Measurements from ENCODE around the gene VAPA.

Gene VAPA

GRCh38 chr18:9915291-9916076 is 1.7 kb downstream of the VAPA start:
- no peak for DNase-seq (ENCODE audit: low spot score)

DNA sequence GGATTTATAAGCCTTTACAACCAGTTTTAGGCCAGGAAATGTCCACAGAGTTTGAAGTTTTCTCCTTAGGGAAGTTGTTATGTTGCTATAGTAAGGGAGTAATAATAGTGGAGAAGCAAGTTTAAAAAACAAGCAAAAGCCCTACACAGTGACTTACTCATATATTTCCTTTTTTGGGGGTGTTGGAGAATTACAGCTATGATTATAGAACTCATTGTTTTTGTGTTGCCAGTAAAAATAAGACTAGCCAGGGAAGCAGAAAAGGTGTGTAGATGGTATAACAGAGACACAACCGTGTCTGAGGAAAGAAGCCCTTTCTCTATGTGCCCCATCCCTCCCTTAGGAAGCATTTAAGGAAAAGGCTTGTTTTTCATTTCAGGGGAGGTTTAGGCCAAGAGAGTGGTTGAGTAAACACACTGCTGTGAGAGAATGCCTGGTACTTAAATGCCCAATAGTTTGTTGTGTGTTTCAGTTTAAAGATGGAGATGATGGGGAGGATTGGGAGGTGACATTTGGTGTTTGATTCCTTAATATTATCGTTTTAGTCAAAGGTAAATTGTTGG is 2.3 kb downstream of the VAPA start:
- DNase-seq (ENCODE audit: low spot score): no peak

DNA sequence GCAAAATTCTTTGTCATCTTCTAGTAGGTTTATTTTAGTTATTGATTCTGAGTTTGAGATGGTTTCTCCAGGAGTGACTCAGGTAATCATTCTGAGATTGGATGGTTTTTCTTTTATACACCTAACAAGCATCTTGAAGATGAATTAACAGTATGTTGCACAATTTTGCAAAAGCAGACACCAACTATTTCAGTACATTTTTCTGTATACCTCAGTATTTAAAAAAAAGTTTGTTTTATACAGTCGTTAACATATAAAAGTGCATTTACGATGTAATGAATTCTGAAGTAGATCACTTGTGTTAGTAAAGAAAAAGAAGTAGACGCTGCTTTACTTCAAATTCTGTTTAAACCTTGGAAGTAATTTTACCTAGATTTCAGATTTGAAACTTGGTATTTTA is 3.0 kb downstream of the VAPA start:
- DNase-seq (ENCODE audit: low spot score): no peak

- DNase-seq (ENCODE audit: low spot score): peak; percentile 73
Measured at GRCh38 chr18:9918016-9918680, 4.3 kb downstream of the VAPA start.

DNA sequence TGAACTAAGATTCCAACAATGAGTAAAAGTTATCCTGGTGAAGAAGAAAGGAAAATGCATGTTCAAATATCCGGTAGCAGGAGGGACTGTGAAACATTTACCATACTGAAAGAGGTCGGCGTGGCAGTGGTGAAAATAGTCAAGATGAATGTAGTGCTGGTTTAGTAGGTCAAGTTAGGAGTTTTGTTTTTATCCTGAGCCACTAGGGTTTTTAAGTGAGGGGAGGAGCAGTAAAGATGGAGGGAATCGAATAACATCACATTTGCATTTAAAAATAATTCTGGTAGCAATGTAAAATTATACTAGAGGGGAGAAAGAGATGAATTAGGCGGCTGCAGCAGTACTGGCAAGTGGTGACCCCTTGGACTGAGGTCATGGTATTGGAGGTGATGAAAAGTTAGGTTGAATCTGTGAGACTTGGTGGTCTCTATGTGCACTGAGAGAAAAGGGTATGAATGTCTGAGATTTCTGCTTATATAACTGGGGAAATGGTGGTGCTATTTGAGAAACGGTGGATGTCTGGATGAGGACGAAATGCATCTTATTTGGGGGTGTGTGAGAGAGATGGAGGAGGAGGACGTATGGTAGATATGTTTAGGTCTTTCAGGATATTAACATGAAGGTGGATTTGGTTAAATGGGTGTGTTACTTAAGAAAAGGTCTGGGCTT is 5.9 kb downstream of the VAPA start:
- no peak for DNase-seq (ENCODE audit: low spot score)

DNA sequence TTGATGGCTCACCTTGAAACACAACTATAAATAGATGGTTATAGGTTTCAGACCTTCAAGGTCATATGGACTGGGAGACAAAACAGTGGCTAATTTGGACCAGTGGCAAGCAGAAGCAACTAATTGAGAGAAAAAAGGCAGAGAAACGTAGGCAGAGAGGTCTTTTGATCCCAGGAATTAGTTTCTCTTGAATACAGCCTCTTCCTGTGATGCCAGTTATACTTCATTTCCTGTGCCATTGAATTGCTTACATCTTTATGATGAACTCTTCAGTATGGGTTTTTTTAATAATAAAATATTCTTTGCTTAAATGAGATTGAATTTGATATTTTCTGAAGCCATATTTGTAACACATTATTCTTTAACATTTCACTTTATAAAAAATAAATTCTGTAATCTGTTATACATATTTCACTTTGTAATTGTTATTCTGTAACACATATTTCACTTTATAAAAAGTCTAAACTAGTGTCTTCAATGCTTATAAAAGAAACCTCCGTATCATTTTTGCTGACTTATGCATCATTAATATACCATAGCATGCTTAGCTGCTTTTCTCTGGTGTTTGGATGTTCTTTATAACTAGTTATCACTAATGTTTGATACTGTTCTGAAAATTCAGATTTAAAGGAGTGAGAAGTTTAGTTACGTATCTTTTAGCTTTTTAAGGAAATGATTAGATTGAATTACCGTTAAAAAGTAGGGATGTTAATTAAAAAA is 8.9 kb downstream of the VAPA start:
- DNase-seq (ENCODE audit: low spot score): no peak

DNA sequence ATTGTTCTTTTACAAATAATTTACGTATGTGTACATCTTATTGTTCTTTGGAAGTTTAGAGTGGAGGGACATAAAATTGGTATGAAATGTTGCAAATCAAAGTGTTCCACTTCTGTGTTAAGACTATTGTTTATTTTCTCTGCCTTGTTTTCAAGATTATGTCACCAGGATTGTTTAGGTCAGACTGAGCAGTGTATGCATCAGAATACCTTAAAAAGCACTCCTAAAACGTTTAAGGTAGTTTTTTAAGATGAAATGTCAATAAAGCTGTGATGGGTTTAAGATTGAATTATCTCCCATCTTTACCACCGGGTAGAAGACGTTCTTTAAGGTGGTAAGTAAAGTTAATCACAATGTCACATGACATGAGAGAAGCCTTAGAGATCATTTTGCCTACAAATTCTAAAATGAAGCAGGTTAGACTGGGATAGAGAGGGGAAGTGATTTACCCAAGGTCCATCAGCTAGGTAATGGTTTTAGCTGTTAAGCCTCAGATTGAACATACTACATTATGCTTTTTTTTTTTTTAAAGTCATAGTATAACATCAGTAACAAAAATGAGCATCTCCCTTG is 10.6 kb downstream of the VAPA start:
- no peak for DNase-seq (ENCODE audit: low spot score)

DNA sequence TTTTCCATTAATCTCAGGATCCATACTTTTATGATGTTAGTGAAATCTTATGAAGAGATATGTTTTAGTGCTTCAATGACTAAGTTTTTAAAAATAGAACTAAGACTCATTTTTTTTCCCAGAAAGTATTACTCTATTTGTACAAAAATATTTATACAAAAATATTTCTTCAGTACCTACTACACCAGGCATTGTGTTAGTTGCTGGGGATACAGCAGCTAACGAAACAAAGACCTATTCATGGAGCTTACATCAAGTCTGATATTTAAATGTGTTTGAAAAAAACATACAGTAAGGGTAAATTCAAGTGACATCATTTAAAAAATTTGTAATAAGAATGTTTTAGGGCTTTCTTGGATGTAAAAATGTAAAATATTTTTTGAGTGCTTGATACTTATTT is 11.6 kb downstream of the VAPA start:
- DNase-seq (ENCODE audit: low spot score): no peak

DNA sequence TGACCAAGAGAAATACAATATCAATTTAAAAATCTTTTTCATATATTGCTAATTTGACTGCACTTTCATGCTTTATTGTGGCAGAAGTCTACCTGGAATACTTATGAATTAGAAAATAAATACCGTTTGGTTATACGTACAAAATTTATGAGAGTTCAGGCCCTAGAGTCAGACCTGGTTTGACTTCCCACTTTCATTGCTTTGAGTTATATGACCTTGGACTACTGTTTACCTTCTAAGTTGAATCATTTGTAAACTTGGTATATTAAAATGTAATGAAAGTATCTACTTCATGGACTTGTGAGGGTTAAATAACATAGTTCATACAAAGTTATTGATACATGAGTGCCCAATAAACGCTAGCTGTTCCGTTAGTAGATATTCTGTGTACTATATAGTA is 12.0 kb downstream of the VAPA start:
- DNase-seq (ENCODE audit: low spot score): no peak

DNA sequence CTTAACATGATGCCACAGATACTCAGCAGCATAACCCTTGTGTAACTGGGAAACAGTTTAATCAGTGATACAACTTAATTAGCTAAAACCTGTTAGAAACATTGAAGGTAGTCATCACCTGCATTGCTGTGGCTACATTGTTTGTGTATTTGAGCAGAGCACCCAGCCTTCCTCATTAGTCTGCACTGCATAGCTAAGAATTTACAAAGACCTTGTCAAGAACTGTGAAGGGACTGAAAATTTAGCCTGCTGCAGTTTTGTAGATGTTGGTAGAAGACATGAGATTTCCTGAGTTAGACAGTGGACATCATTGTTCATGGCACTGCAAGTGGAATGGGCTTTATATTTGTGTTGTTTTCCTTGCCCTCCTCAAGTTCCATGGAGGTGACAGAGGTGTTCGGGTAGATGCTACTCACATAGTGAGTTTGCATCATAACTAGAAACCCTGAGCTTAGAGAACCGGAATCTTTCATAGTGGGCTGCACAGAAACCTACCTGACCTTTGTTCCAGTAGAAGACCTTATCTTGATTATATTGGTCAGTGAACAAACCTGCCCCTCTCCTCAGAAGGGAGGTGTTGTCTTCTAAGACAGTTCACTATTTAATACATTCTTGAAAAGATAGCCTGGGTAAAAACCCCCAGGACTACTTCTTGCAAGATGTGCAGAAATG is 12.5 kb downstream of the VAPA start:
- no peak for DNase-seq (ENCODE audit: low spot score)

- DNase-seq (ENCODE audit: low spot score): no peak
Measured at GRCh38 chr18:9926977-9927376, 13.2 kb downstream of the VAPA start.

DNA sequence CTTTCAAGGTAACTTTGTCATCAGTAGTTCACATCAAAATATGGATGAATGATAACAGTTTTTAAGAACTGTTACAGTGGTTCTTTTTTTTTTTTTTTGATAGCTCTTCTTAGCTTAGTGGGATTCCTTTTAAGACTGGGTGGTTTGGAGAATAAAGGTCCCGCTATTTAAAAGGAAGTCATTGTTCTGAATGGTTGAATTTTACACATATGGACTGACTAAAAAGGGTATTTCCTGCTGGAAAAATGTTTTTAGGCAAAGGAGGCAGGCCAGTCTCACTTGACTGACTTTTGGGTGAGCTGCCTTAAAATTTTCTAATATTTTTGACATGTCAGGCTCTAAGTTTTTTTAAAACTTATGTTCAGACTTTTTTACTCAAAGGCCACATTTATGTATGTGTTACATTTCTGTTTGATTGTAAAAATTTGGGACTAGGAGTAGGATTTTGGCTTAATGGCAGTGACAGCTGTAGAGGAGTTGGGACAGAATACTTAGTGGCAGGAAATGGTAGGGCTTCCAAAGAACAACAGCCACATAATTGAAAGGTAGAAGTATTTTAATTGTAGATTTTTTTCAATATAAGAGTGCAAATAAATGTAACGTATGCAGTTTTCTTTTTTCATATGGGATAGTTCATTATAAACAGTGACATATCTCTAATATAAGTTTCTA is 13.7 kb downstream of the VAPA start:
- DNase-seq (ENCODE audit: low spot score): no peak

- no peak for DNase-seq (ENCODE audit: low spot score)
Measured at GRCh38 chr18:9928646-9929259, 14.9 kb downstream of the VAPA start.

DNA sequence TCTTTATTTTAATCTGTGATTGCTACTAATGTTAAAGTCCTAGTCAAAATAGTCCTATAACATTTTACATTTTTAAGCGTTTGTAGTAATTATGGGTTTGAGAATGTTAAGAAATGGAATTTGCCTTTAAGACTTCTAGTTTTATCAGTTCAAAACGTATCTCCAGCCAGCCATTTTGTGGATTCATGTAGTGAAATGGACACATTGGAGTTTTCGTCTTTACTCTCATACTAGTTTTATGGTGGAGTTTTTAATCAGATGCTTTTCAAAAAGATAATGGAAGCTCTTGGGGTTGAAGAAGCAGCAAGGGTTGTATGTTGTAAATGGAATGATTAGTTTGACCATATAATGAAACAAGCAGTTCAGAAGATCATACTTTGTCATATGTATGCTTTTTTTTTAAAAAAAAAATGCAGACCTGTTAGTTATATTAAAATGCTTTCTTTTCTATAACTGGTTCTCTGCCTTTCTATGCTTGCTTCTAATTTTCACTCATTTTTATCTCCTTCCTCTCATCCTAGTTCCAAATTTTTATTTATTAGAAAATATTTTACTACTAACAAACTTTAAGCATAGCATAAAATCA is 16.6 kb downstream of the VAPA start:
- DNase-seq (ENCODE audit: low spot score): no peak

DNA sequence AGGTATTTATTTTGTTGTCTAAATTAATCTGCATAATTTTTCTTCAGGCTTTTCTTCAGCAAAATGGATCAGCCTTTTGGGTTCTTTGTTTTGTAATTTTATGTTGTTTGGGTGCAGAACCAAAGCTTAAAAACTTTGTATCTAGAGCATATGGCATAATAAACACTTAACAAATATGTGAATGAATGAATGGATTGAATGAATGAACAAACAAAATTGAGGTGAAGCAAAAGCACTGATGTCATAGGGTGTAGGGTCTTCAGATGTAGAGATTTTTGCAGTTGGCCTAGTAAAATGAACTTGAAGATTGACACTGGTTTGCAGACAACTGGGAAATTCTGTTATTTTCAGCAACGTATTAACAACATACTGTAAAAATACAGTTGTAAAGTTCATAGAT is 17.3 kb downstream of the VAPA start:
- no peak for DNase-seq (ENCODE audit: low spot score)

- no peak for DNase-seq (ENCODE audit: low spot score)
Measured at GRCh38 chr18:9931678-9932077, 17.9 kb downstream of the VAPA start.

- DNase-seq (ENCODE audit: low spot score): no peak
Measured at GRCh38 chr18:9933865-9934264, 20.0 kb downstream of the VAPA start.

DNA sequence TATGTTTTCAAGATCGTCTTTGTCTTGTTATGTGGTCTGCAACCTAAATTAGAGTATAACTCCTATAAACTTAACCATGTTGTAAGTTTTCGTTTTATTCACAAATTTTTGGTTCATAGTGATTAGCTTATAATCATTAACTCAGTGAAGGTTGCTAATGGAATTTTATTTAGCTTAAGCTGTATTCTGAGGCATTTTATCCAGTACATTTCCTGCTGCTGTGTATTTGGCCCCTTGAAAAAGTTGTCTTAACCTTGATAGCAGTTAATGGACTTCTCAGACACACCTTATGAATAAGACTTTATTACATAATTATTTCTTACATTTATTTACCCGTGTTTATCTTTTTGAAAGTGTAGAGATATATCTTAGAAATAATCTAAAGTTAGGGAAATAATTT is 20.5 kb downstream of the VAPA start:
- DNase-seq (ENCODE audit: low spot score): no peak

DNA sequence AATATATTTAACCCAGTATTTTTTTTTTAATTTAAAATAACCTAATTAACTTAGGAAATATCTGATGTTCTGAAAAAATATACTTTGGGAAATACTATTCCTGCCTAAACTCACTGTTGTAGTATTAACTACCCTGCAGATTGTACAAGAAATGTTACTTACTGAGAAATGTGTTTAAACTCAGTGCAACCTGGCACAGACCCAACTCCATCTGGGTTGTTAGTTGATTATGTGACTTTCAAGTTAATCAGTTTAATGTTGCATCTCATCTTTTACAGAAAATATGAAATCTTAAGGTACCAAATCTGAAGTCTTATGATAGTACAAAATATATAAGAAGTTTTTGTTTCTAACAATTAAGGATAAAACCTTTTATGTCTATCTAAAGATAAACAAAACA is 27.3 kb downstream of the VAPA start:
- no peak for DNase-seq (ENCODE audit: low spot score)

DNA sequence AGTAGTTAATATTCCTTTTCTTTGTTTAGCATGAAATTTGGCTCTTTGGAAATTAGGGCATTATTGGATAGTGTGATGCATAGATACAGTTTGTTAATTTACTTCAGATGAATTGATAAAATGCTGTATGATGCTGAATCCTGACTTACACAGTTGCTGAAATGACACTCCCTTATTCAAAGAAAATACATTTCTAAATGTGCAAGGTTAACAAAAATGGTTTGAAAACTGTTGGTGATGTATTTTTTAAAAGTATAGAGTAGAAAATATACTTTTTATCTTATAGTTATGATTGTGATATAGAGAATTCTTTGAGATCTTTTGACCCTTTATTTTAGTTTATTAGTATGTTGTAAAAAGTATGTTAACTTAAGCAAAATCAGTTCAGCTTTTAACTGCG is 27.8 kb downstream of the VAPA start:
- DNase-seq (ENCODE audit: low spot score): no peak

All from COLO829 (cell line).